SK-N-SH treated with all-trans-retinoic acid at 6 μM for 48 hours (cell line): ENCODE results near the gene ESPNL.

Experiments
- ATAC-seq: fragments of 200-7000 bp; cut with Tn5 transposase; 3 replicates; pipeline ENCODE4 v1.9.1; 2020; ENCODE audit warnings: mild to moderate bottlenecking, moderate library complexity
- ARNTL ChIP-seq: fragments of 450-650 bp; formaldehyde crosslinking; IDR thresholded peaks from 2 replicates; pipeline ENCODE4 v1.5.0; 2020; ENCODE audit warnings: low read depth, mild to moderate bottlenecking, moderate library complexity, borderline replicate concordance
- BACH2 ChIP-seq: fragments of 250-450 bp; sonication (Bioruptor Pico); IDR thresholded peaks from 2 replicates; pipeline ENCODE4 v1.9.0; 2021; ENCODE audit warnings: mild to moderate bottlenecking, borderline replicate concordance
- CSDC2 ChIP-seq: fragments of 250-450 bp; sonication (Bioruptor Pico); IDR thresholded peaks from 2 replicates; pipeline ENCODE4 v1.5.0; 2020; ENCODE audit warnings: mild to moderate bottlenecking, moderate library complexity
- GLIS3 ChIP-seq: fragments of 250-450 bp; sonication (Bioruptor Pico); IDR thresholded peaks from 2 replicates; pipeline ENCODE4 v1.5.0; 2020; ENCODE audit warnings: mild to moderate bottlenecking, moderate library complexity
- ISL1 ChIP-seq: fragments of 250-450 bp; sonication (Bioruptor Pico); IDR thresholded peaks from 2 replicates; pipeline ENCODE4 v2.1.2; 2022; ENCODE audit warnings: mild to moderate bottlenecking, moderate library complexity
- OSR1 ChIP-seq: fragments of 250-450 bp; sonication (Bioruptor Pico); IDR thresholded peaks from 2 replicates; pipeline ENCODE4 v1.8.0; 2022; ENCODE audit warnings: moderate library complexity, mild to moderate bottlenecking, inconsistent platforms
- PPARA ChIP-seq: fragments of 250-450 bp; sonication (Bioruptor Pico); IDR thresholded peaks from 2 replicates; pipeline ENCODE4 v1.5.0; 2020; ENCODE audit warnings: mild to moderate bottlenecking, borderline replicate concordance
- RARB ChIP-seq: fragments of 250-450 bp; sonication (Bioruptor Pico); IDR thresholded peaks from 2 replicates; pipeline ENCODE4 v1.8.0; 2021; ENCODE audit warnings: mild to moderate bottlenecking, moderate library complexity
- SNAI2 ChIP-seq: fragments of 250-450 bp; sonication (Bioruptor Pico); IDR thresholded peaks from 2 replicates; pipeline ENCODE4 v1.5.0; 2020; ENCODE audit warnings: mild to moderate bottlenecking, moderate library complexity
- TCF4 ChIP-seq: fragments of 250-450 bp; sonication (Bioruptor Pico); IDR thresholded peaks from 2 replicates; pipeline ENCODE4 v1.8.0; 2021; ENCODE audit warnings: mild to moderate bottlenecking, moderate library complexity, borderline replicate concordance
- TOX ChIP-seq: fragments of 250-450 bp; sonication (Bioruptor Pico); IDR thresholded peaks from 2 replicates; pipeline ENCODE4 v1.8.0; 2021; ENCODE audit warnings: mild to moderate bottlenecking, moderate library complexity, borderline replicate concordance
- ZC3H10 ChIP-seq: fragments of 250-450 bp; sonication (Bioruptor Pico); IDR thresholded peaks from 2 replicates; pipeline ENCODE4 v1.5.1; 2021; ENCODE audit warnings: mild to moderate bottlenecking, moderate library complexity
- ZFP3 ChIP-seq: fragments of 250-450 bp; sonication (Bioruptor Pico); IDR thresholded peaks from 2 replicates; pipeline ENCODE4 v1.5.0; 2020; ENCODE audit warnings: mild to moderate bottlenecking, moderate library complexity
- ZFP30 ChIP-seq: fragments of 450-650 bp; formaldehyde crosslinking; IDR thresholded peaks from 2 replicates; pipeline ENCODE4 v1.5.0; 2022; ENCODE audit warnings: mild to moderate bottlenecking, moderate library complexity
- ZNF565 ChIP-seq: fragments of 450-650 bp; formaldehyde crosslinking; conservative IDR thresholded peaks from 2 replicates; pipeline ENCODE4 v1.5.0; 2020; ENCODE audit warnings: low read depth, mild to moderate bottlenecking, moderate library complexity
- ZNF70 ChIP-seq: fragments of 450-650 bp; formaldehyde crosslinking; IDR thresholded peaks from 2 replicates; pipeline ENCODE4 v1.5.0; 2020; ENCODE audit warnings: mild to moderate bottlenecking, moderate library complexity
- ZNF8 ChIP-seq: fragments of 450-650 bp; formaldehyde crosslinking; IDR thresholded peaks from 2 replicates; pipeline ENCODE4 v1.5.0; 2020; ENCODE audit warnings: mild to moderate bottlenecking, moderate library complexity
- TF ChIP-seq, protein P1 (sequence below): fragments of 250-450 bp; sonication (Bioruptor Pico); IDR thresholded peaks from 2 replicates; pipeline ENCODE4 v1.8.0; 2020; ENCODE audit warnings: mild to moderate bottlenecking, moderate library complexity, borderline replicate concordance
- TF ChIP-seq, protein P2 (sequence below): fragments of 250-450 bp; sonication (Bioruptor Pico); IDR thresholded peaks from 2 replicates; pipeline ENCODE4 v1.5.1; 2020; ENCODE audit warnings: low read depth, mild to moderate bottlenecking, moderate library complexity
- TF ChIP-seq, protein P3 (sequence below): fragments of 250-450 bp; sonication (Bioruptor Pico); IDR thresholded peaks from 2 replicates; pipeline ENCODE4 v1.5.1; 2021; ENCODE audit warnings: mild to moderate bottlenecking, moderate library complexity
- TF ChIP-seq, protein P4 (sequence below): fragments of 250-450 bp; sonication (Bioruptor Pico); IDR thresholded peaks from 2 replicates; pipeline ENCODE4 v1.8.0; 2021; ENCODE audit warnings: low read depth, mild to moderate bottlenecking, moderate library complexity, borderline replicate concordance
- TF ChIP-seq, protein P5 (sequence below): fragments of 250-450 bp; sonication (Bioruptor Pico); IDR thresholded peaks from 2 replicates; pipeline ENCODE4 v1.5.0; 2020; ENCODE audit warnings: mild to moderate bottlenecking, moderate library complexity

The ESPNL gene

DNA sequence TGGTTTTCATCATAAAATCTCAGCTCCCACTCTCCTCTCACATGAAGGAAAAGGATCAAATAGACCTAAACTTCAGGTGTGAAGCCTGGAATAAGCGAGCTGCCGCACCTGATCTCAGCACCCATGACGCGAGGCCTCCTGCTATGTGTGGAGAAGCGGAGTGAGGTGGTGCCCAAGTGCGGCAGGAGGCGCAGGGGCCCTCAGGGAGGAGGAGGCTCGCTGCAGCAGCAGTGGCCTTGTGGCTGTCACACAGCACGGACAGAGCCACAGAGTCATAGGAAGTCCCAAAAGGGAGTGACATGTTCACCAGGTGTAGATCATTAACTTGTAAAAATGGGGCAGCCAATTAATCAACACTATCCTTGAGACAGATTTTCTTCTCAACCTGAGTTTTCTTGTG, 30.3 kb upstream of the ESPNL start (continued):
- TF ChIP-seq BACH2 (CRISPR knock-in tag) (no peak), ZNF565 (no peak), RARB (CRISPR knock-in tag) (no peak), ISL1 (CRISPR knock-in tag) (no peak)

DNA sequence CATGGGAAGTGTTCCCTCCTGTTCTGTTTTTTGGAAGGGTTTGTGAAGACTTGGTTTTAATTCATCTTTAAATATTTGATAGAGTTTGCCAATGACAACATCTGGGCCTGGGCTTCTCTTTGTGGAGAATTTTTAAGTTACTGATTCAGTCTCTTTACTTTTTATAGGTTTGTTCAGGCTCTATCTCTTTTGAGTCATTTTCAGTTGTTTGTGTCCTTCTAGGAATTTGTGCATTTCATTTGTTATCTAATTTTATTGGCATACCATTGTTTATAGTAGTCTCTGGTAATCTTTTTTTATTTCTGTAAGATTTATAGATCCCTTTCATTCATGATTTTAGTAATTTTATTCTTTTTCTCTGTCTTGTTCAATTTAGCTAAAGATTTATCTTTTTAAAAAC, 24.7 kb upstream of the ESPNL start:
- ATAC-seq = no peak
- TF ChIP-seq, protein P1, sequence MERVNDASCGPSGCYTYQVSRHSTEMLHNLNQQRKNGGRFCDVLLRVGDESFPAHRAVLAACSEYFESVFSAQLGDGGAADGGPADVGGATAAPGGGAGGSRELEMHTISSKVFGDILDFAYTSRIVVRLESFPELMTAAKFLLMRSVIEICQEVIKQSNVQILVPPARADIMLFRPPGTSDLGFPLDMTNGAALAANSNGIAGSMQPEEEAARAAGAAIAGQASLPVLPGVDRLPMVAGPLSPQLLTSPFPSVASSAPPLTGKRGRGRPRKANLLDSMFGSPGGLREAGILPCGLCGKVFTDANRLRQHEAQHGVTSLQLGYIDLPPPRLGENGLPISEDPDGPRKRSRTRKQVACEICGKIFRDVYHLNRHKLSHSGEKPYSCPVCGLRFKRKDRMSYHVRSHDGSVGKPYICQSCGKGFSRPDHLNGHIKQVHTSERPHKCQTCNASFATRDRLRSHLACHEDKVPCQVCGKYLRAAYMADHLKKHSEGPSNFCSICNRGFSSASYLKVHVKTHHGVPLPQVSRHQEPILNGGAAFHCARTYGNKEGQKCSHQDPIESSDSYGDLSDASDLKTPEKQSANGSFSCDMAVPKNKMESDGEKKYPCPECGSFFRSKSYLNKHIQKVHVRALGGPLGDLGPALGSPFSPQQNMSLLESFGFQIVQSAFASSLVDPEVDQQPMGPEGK = no peak
- no peak for TF ChIP-seq ZNF565
- no peak for TF ChIP-seq PPARA (CRISPR knock-in tag)
- TF ChIP-seq OSR1 (CRISPR knock-in tag) = no peak
- TF ChIP-seq GLIS3 = no peak
- TF ChIP-seq SNAI2 (CRISPR knock-in tag) = no peak
- TF ChIP-seq, protein P2, sequence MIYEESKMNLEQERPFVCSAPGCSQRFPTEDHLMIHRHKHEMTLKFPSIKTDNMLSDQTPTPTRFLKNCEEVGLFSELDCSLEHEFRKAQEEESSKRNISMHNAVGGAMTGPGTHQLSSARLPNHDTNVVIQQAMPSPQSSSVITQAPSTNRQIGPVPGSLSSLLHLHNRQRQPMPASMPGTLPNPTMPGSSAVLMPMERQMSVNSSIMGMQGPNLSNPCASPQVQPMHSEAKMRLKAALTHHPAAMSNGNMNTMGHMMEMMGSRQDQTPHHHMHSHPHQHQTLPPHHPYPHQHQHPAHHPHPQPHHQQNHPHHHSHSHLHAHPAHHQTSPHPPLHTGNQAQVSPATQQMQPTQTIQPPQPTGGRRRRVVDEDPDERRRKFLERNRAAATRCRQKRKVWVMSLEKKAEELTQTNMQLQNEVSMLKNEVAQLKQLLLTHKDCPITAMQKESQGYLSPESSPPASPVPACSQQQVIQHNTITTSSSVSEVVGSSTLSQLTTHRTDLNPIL = no peak
- TF ChIP-seq, protein P3, sequence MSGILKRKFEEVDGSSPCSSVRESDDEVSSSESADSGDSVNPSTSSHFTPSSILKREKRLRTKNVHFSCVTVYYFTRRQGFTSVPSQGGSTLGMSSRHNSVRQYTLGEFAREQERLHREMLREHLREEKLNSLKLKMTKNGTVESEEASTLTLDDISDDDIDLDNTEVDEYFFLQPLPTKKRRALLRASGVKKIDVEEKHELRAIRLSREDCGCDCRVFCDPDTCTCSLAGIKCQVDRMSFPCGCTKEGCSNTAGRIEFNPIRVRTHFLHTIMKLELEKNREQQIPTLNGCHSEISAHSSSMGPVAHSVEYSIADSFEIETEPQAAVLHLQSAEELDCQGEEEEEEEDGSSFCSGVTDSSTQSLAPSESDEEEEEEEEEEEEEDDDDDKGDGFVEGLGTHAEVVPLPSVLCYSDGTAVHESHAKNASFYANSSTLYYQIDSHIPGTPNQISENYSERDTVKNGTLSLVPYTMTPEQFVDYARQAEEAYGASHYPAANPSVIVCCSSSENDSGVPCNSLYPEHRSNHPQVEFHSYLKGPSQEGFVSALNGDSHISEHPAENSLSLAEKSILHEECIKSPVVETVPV = no peak
- TF ChIP-seq ZNF70 (CRISPR knock-in tag) = no peak
- no peak for TF ChIP-seq TCF4 (CRISPR knock-in tag)
- no peak for TF ChIP-seq ISL1 (CRISPR knock-in tag)
- no peak for TF ChIP-seq CSDC2 (CRISPR knock-in tag)
- TF ChIP-seq ZNF8 = no peak
- TF ChIP-seq ZFP3 = no peak
- TF ChIP-seq TOX (CRISPR knock-in tag) = no peak
- no peak for TF ChIP-seq ARNTL
- TF ChIP-seq, protein P4, sequence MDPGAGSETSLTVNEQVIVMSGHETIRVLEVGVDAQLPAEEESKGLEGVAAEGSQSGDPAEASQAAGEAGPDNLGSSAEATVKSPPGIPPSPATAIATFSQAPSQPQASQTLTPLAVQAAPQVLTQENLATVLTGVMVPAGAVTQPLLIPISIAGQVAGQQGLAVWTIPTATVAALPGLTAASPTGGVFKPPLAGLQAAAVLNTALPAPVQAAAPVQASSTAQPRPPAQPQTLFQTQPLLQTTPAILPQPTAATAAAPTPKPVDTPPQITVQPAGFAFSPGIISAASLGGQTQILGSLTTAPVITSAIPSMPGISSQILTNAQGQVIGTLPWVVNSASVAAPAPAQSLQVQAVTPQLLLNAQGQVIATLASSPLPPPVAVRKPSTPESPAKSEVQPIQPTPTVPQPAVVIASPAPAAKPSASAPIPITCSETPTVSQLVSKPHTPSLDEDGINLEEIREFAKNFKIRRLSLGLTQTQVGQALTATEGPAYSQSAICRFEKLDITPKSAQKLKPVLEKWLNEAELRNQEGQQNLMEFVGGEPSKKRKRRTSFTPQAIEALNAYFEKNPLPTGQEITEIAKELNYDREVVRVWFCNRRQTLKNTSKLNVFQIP (CRISPR knock-in tag) = no peak
- no peak for TF ChIP-seq ZFP30 (CRISPR knock-in tag)
- no peak for TF ChIP-seq RARB (CRISPR knock-in tag)
- TF ChIP-seq, protein P5, sequence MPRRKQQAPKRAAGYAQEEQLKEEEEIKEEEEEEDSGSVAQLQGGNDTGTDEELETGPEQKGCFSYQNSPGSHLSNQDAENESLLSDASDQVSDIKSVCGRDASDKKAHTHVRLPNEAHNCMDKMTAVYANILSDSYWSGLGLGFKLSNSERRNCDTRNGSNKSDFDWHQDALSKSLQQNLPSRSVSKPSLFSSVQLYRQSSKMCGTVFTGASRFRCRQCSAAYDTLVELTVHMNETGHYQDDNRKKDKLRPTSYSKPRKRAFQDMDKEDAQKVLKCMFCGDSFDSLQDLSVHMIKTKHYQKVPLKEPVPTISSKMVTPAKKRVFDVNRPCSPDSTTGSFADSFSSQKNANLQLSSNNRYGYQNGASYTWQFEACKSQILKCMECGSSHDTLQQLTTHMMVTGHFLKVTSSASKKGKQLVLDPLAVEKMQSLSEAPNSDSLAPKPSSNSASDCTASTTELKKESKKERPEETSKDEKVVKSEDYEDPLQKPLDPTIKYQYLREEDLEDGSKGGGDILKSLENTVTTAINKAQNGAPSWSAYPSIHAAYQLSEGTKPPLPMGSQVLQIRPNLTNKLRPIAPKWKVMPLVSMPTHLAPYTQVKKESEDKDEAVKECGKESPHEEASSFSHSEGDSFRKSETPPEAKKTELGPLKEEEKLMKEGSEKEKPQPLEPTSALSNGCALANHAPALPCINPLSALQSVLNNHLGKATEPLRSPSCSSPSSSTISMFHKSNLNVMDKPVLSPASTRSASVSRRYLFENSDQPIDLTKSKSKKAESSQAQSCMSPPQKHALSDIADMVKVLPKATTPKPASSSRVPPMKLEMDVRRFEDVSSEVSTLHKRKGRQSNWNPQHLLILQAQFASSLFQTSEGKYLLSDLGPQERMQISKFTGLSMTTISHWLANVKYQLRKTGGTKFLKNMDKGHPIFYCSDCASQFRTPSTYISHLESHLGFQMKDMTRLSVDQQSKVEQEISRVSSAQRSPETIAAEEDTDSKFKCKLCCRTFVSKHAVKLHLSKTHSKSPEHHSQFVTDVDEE = no peak

GRCh38 chr2:238077292-238077691, 22.8 kb upstream of the ESPNL start:
- TF ChIP-seq GLIS3 = no peak
- no peak for TF ChIP-seq ZFP3
- TF ChIP-seq ZNF70 (CRISPR knock-in tag) = no peak
- no peak for TF ChIP-seq BACH2 (CRISPR knock-in tag)
- TF ChIP-seq RARB (CRISPR knock-in tag) = no peak
- ATAC-seq = no peak

DNA sequence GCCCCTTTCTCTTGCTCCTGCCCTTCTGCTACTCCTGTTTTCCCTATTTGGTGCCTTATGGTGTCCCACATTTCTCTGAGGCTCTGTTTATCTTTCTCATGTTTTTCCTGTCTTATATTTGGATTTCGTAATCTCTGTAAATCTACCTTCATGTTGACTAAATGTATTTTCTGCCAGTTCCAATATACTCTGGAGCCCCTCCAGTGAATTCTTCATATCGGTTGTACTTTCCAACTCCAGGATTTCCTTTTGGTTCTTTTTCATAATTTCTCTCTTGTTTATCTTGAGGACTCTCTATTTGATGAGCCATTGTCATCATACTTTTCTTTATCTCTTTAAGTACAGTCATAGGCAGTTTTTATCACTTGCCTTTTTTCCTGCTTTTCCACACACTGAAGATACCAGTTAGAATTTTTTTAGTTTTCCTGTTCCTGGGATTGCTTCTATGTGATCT, 20.2 kb upstream of the ESPNL start:
- no peak for ATAC-seq
- TF ChIP-seq ZNF70 (CRISPR knock-in tag) (no peak), ISL1 (CRISPR knock-in tag) (no peak), ZNF565 (no peak), ZC3H10 (CRISPR knock-in tag) (no peak), OSR1 (CRISPR knock-in tag) (no peak), SNAI2 (CRISPR knock-in tag) (no peak), ARNTL (no peak), PPARA (CRISPR knock-in tag) (no peak), CSDC2 (CRISPR knock-in tag) (no peak), TOX (CRISPR knock-in tag) (no peak)
- TF ChIP-seq, protein P2 = no peak
- TF ChIP-seq, protein P1 = no peak
- TF ChIP-seq, protein P4 (CRISPR knock-in tag) = no peak
